GM21528 (cell line): ENCODE results near the gene CCNY.

ENCODE experiments used
- ATAC-seq: cut with Tn5 transposase; IDR thresholded peaks from one replicate; pipeline ENCODE4 v1.9.1; 2021; ENCODE audit warnings: mild to moderate bottlenecking, moderate library complexity; ENCODE audit not compliant: unreplicated experiment, low FRiP score

Gene CCNY

GRCh38 chr10:35447693-35448407 is 111.5 kb downstream of the CCNY start:
- no peak for ATAC-seq

GRCh38 chr10:35448687-35449662 is 112.7 kb downstream of the CCNY start:
- ATAC-seq, result no peak

GRCh38 chr10:35449944-35450343 is 113.6 kb downstream of the CCNY start:
- ATAC-seq, result no peak

- peak; percentile 98 for ATAC-seq
These were observed 115.1 kb downstream of the CCNY start for GRCh38 chr10:35451151-35452016.

- ATAC-seq, result no peak
These were observed 115.9 kb downstream of the CCNY start for GRCh38 chr10:35452171-35452570.

GRCh38 chr10:35452847-35453246 is 116.5 kb downstream of the CCNY start:
- ATAC-seq, result no peak

GRCh38 chr10:35453855-35454532 is 117.7 kb downstream of the CCNY start:
- ATAC-seq, result no peak

GRCh38 chr10:35456153-35456720 is 119.9 kb downstream of the CCNY start:
- ATAC-seq, result no peak

GRCh38 chr10:35456784-35457183 is 120.5 kb downstream of the CCNY start:
- no peak for ATAC-seq

- ATAC-seq, result no peak
These were observed 122.5 kb downstream of the CCNY start for GRCh38 chr10:35458500-35459448.

GRCh38 chr10:35459449-35459847 is 123.1 kb downstream of the CCNY start:
- no peak for ATAC-seq

- no peak for ATAC-seq
These were observed 124.6 kb downstream of the CCNY start for GRCh38 chr10:35460852-35461460.

- peak; percentile 92 for ATAC-seq
These were observed 126.2 kb downstream of the CCNY start for GRCh38 chr10:35462491-35462934.

- ATAC-seq, result no peak
These were observed 127.0 kb downstream of the CCNY start for GRCh38 chr10:35463105-35463867.

- no peak for ATAC-seq
These were observed 127.6 kb downstream of the CCNY start for GRCh38 chr10:35463878-35464277.

GRCh38 chr10:35464825-35465456 is 128.6 kb downstream of the CCNY start:
- no peak for ATAC-seq

- ATAC-seq, result no peak
These were observed 129.4 kb downstream of the CCNY start for GRCh38 chr10:35465673-35466072.
